SK-N-SH (cell line): ENCODE data around the gene OR56B4. TPM values are rescaled to one million over a fixed set of nuclear protein-coding genes. Genes with fewer than 3 reads are reported as not detected.

ENCODE experiments used
- CTCF ChIA-PET: fragments of 300-600, 350-600 bp; formaldehyde crosslinking; extraction: SDS; loops from one replicate; lab custom pipeline; 2021; lab: Yijun Ruan, JAX
- POLR2A ChIA-PET: fragments of 350-600 bp; sonication (Branson Sonifier 250); formaldehyde crosslinking; extraction: SDS; loops from one replicate; lab custom pipeline; 2020; ENCODE audit warnings: antibody characterized with exemption, inconsistent platforms; lab: Yijun Ruan, JAX
- DNase-seq: peaks from one replicate; pipeline ENCODE4 v3.0.0; 2012
- H2AFZ ChIP-seq: fragments of 200-600 bp; sonication (generic); 2 replicates; pipeline ENCODE4 v1.8.1; 2016; ENCODE audit warnings: antibody characterized with exemption, mild to moderate bottlenecking, low read depth
- H3F3A ChIP-seq: fragments of 200-600 bp; sonication (generic); replicated peaks from 2 replicates; pipeline ENCODE3; 2016; ENCODE audit warnings: antibody characterized with exemption, mild to moderate bottlenecking; ENCODE audit not compliant: insufficient read depth
- H3K27ac ChIP-seq, 2 experiments: fragments of 200-500 bp in 1 of 2; fragments of 200-600 bp in 1 of 2; sonication (Bioruptor generic) in 1 of 2; sonication (generic), shearing (Covaris generic) in 1 of 2; 2 replicates each; pipeline versions ENCODE4 v1.5.1 to v1.6.1; 2014 to 2016; ENCODE audit warnings: low read depth in 2 of 2, inconsistent platforms in 1 of 2, low read length in 1 of 2, mild to moderate bottlenecking in 1 of 2, mixed read lengths in 1 of 2
- H3K27me3 ChIP-seq: fragments of 200-600 bp; sonication (generic), shearing (Covaris generic); 2 replicates; pipeline ENCODE4 v1.6.1; 2016; ENCODE audit warnings: mixed run types; ENCODE audit not compliant: insufficient read depth
- H3K36me3 ChIP-seq, 2 experiments: fragments of 200-500 bp in 1 of 2; fragments of 200-600 bp in 1 of 2; sonication (Bioruptor generic) in 1 of 2; sonication (generic) in 1 of 2; replicated peaks in 1 of 2; 2 replicates each; pipeline versions ENCODE3 to v1.5.1; 2014 to 2016; ENCODE audit warnings: low read length in 1 of 2, mild to moderate bottlenecking in 1 of 2; ENCODE audit not compliant: insufficient read depth in 2 of 2, control insufficient read depth in 1 of 2
- H3K4me1 ChIP-seq, 2 experiments: fragments of 200-500 bp in 1 of 2; fragments of 200-600 bp in 1 of 2; sonication (Bioruptor generic) in 1 of 2; sonication (generic), shearing (Covaris generic) in 1 of 2; 2 replicates each; pipeline versions ENCODE4 v1.5.1 to v1.6.1; 2014 to 2016; ENCODE audit warnings: low read depth in 1 of 2, low read length in 1 of 2, mixed run types in 1 of 2; ENCODE audit not compliant: insufficient read depth in 2 of 2, control insufficient read depth in 1 of 2
- H3K4me2 ChIP-seq: fragments of 200-600 bp; sonication (generic), shearing (Covaris generic); 2 replicates; pipeline ENCODE4 v1.6.1; 2017; ENCODE audit warnings: mixed run types
- H3K4me3 ChIP-seq, 2 experiments: fragments of 200-500 bp in 1 of 2; fragments of 200-600 bp in 1 of 2; sonication (Bioruptor generic) in 1 of 2; sonication (generic), shearing (Covaris generic) in 1 of 2; 2 replicates each; pipeline versions ENCODE4 v1.5.1 to v1.8.1; 2014 to 2016; ENCODE audit warnings: low read depth in 2 of 2, inconsistent platforms in 1 of 2, low read length in 1 of 2, mild to moderate bottlenecking in 1 of 2, mixed read lengths in 1 of 2, moderate library complexity in 1 of 2
- H3K79me2 ChIP-seq: fragments of 200-600 bp; sonication (generic); 2 replicates; pipeline ENCODE4 v1.8.1; 2017; ENCODE audit warnings: mild to moderate bottlenecking; ENCODE audit not compliant: insufficient read depth
- H3K9ac ChIP-seq: fragments of 200-600 bp; sonication (generic); 2 replicates; pipeline ENCODE4 v1.6.1; 2017; ENCODE audit warnings: mixed run types
- H3K9me2 ChIP-seq: fragments of 200-600 bp; sonication (generic); 2 replicates; pipeline ENCODE4 v1.6.1; 2017; ENCODE audit warnings: mixed run types
- H3K9me3 ChIP-seq: fragments of 200-600 bp; sonication (generic); 2 replicates; pipeline ENCODE4 v1.6.1; 2017; ENCODE audit warnings: mixed run types, mild to moderate bottlenecking, moderate library complexity
- H4K20me1 ChIP-seq: fragments of 200-600 bp; sonication (generic); 2 replicates; pipeline ENCODE4 v1.6.1; 2017; ENCODE audit warnings: mild to moderate bottlenecking, mixed run types; ENCODE audit not compliant: insufficient read depth
- CHD2 ChIP-seq: fragments of 150-350 bp; IDR thresholded peaks from 2 replicates; pipeline ENCODE4 v1.6.1; 2018; ENCODE audit warnings: low read length; ENCODE audit not compliant: partially characterized antibody
- CTCF ChIP-seq: fragments of 200-600 bp; sonication (generic); IDR thresholded peaks from 2 replicates; pipeline ENCODE4 v1.6.1; 2017; ENCODE audit warnings: antibody characterized with exemption, mild to moderate bottlenecking, moderate library complexity
- EP300 ChIP-seq, 2 experiments: IDR thresholded peaks; 2 replicates each; pipeline versions ENCODE4 v1.4.0 to v1.6.1; 2012; ENCODE audit warnings: borderline replicate concordance in 1 of 2, low read depth in 1 of 2, low read length in 1 of 2
- EZH2phosphoT487 ChIP-seq: fragments of 200-600 bp; sonication (generic); IDR thresholded peaks from 2 replicates; pipeline ENCODE4 v1.6.1; 2017; ENCODE audit warnings: low read depth, mixed run types, mild to moderate bottlenecking, antibody characterized with exemption, moderate library complexity, borderline replicate concordance
- FOSL2 ChIP-seq: IDR thresholded peaks from 2 replicates; pipeline ENCODE4 v1.4.0; 2012; ENCODE audit warnings: low read depth, mild to moderate bottlenecking, moderate library complexity, borderline replicate concordance
- JUND ChIP-seq: IDR thresholded peaks from 2 replicates; pipeline ENCODE4 v1.4.0; 2012
- MXI1 ChIP-seq: IDR thresholded peaks from 2 replicates; pipeline ENCODE4 v1.6.1; 2012; ENCODE audit warnings: mild to moderate bottlenecking, low read depth, low read length, improper control_type of control experiment
- POLR2AphosphoS5 ChIP-seq: IDR thresholded peaks from 2 replicates; pipeline ENCODE4 v1.6.1; 2012; ENCODE audit warnings: low read depth, low read length
- REST ChIP-seq: IDR thresholded peaks from 2 replicates; pipeline ENCODE4 v1.6.1; 2012; ENCODE audit warnings: mild to moderate bottlenecking, low read depth, low read length, moderate library complexity
- TAF1 ChIP-seq: IDR thresholded peaks from 2 replicates; pipeline ENCODE4 v1.6.1; 2012; ENCODE audit warnings: low read depth, mild to moderate bottlenecking, low read length, moderate library complexity, borderline replicate concordance
- TCF12 ChIP-seq: IDR thresholded peaks from 2 replicates; pipeline ENCODE4 v1.4.0; 2012
- TEAD4 ChIP-seq: IDR thresholded peaks from 2 replicates; pipeline ENCODE4 v1.4.0; 2012; ENCODE audit warnings: mild to moderate bottlenecking, borderline replicate concordance; ENCODE audit not compliant: insufficient read depth
- YY1 ChIP-seq: IDR thresholded peaks from 2 replicates; pipeline ENCODE4 v1.4.0; 2012; ENCODE audit warnings: low read depth, mild to moderate bottlenecking
- ZBTB33 ChIP-seq: IDR thresholded peaks from 2 replicates; pipeline ENCODE4 v1.4.0; 2012; ENCODE audit warnings: low read depth, borderline replicate concordance
- whole genome bisulfite sequencing: methylation state at CpG from one replicate; pipeline ENCODE4 v1.1.6; 2017; ENCODE audit warnings: low lambda C conversion rate; 5-methylcytosine and 5-hydroxymethylcytosine counted together
- polyA plus RNA-seq, 3 experiments: library from polyadenylated mRNA; depleted of rRNA; stranded (reverse); fragments of >200 nt; gene quantifications; 2 replicates each; pipeline ENCODE4 v1.2.3, GENCODE V29; 2012
- TF ChIP-seq, protein P1 (sequence below): IDR thresholded peaks from 2 replicates; pipeline ENCODE4 v1.4.0; 2012; ENCODE audit warnings: low read depth
- TF ChIP-seq, protein P2 (sequence below): IDR thresholded peaks from 2 replicates; pipeline ENCODE4; 2012

OR56B4 gene
- polyA plus RNA-seq, 1 of the 3 experiments (the other 2 are of a cell fraction) = not detected

- no peaks in the 10 kb centered on the region for H3K9me2 ChIP-seq
- POLR2A ChIA-PET = no interaction called here
- no peak for DNase-seq
- no peaks in the 10 kb centered on the region for H3K27me3 ChIP-seq
- no peaks in the 10 kb centered on the region for H3K79me2 ChIP-seq
- H3F3A ChIP-seq = no peaks in the 10 kb centered on the region
- H3K4me2 ChIP-seq = no peak overlapping the region
- H2AFZ ChIP-seq = no peak overlapping the region
- 0% methylated on average over 1 of the region's 1 CpG for WGBS
- H3K36me3 ChIP-seq = no peaks in the 10 kb centered on the region
- H3K9me3 ChIP-seq = no peaks in the 10 kb centered on the region
- no peak overlapping the region for H3K9ac ChIP-seq
- H3K27ac ChIP-seq = no peak overlapping the region
- CTCF ChIA-PET = no interaction called here
- no peak for TF ChIP-seq CHD2
- TF ChIP-seq CTCF = no peak
- TF ChIP-seq TAF1 = no peak
- no peak for TF ChIP-seq EP300 (IDR thresholded peaks at IDR 0.05; ENCODE audit: borderline replicate concordance in 1 of 2, low read depth in 1 of 2, low read length in 1 of 2)
- no peak for TF ChIP-seq REST
- no peaks in the 10 kb centered on the region for H4K20me1 ChIP-seq
- no peaks in the 10 kb centered on the region for H3K4me1 ChIP-seq
- no peak overlapping the region for H3K4me3 ChIP-seq
These were observed 43.6 kb downstream of the OR56B4 start for GRCh38 chr11:6151117-6151516.

DNA sequence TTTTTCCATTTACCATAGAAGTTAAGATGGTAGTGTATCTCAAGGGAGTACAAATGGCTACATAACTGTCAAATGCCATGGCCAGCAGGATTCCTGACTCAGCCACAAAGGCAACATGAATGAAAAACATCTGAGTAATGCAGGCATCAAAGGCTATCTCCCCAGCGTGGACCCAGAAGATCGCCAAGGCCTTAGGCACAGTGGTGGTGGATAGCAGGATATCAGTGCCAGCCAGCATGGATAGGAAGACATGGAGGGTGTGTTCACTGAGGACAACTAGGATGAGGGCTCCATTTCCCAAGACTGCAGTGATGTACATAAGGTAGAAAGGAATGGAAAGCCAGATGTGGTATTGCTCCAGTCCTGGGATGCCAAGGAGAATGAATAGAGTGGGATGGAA lies 44.6 kb downstream of the OR56B4 start:
- ChIA-PET POLR2A (no interaction called here), CTCF (no interaction called here)
- Histone ChIP-seq H4K20me1 (no peaks in the 10 kb centered on the region), H3K9ac (no peak overlapping the region), H3K27ac (no peak overlapping the region), H3K4me3 (no peak overlapping the region), H3K4me1 (no peaks in the 10 kb centered on the region), H2AFZ (no peak overlapping the region), H3K9me2 (no peaks in the 10 kb centered on the region), H3F3A (no peaks in the 10 kb centered on the region), H3K27me3 (no peaks in the 10 kb centered on the region), H3K36me3 (no peaks in the 10 kb centered on the region), H3K4me2 (no peak overlapping the region), H3K9me3 (no peaks in the 10 kb centered on the region), H3K79me2 (no peaks in the 10 kb centered on the region)
- 4% methylated on average over 2 of the region's 2 CpGs for WGBS
- no peak for DNase-seq
- TF ChIP-seq ZBTB33 (no peak), CTCF (no peak), YY1 (no peak), FOSL2 (no peak), JUND (no peak), EZH2phosphoT487 (no peak), TCF12 (no peak), POLR2AphosphoS5 (no peak), TEAD4 (no peak), MXI1 (no peak)
- TF ChIP-seq, protein P1, sequence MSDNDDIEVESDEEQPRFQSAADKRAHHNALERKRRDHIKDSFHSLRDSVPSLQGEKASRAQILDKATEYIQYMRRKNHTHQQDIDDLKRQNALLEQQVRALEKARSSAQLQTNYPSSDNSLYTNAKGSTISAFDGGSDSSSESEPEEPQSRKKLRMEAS = no peak
- TF ChIP-seq, protein P2, sequence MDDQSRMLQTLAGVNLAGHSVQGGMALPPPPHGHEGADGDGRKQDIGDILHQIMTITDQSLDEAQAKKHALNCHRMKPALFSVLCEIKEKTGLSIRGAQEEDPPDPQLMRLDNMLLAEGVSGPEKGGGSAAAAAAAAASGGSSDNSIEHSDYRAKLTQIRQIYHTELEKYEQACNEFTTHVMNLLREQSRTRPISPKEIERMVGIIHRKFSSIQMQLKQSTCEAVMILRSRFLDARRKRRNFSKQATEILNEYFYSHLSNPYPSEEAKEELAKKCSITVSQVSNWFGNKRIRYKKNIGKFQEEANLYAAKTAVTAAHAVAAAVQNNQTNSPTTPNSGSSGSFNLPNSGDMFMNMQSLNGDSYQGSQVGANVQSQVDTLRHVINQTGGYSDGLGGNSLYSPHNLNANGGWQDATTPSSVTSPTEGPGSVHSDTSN = no peak
